GM12801 (cell line): ENCODE measurements around the gene SYNRG.

Experiments used
- TF ChIP-seq, protein P1 (sequence below): IDR thresholded peaks from one replicate; pipeline ENCODE4 v1.5.1; 2011; ENCODE audit warnings: control low read depth; ENCODE audit not compliant: insufficient read length; ENCODE audit errors: extremely low read depth

The SYNRG gene

DNA sequence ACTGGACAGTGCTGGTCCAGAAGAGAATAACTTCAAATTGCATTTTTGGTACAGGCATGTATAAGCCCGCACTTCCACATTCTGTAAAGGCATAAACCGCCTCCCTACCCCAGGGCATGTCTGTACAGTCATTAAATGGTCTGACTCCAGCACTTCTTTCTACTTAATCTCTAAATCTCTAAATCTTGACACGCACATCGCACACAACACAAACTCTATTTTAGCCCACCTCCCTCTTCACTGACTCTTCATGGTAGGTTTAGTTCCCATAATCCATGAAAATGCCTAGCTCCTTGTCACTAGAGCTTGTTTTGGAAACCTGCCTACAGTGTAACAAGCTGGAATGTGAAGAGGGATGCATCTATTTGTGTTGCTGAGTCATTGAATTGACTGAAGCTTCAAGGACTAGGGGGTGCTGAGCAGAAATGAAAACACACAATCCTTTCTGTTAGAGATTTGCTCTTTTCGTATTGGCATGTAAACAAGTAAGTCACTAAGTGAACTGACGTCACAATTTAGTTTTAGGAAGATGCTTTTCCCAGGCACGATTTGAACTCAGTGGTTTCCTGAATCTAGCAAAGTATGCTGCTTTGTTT is 121.1 kb downstream of the SYNRG start:
- TF ChIP-seq, protein P1, sequence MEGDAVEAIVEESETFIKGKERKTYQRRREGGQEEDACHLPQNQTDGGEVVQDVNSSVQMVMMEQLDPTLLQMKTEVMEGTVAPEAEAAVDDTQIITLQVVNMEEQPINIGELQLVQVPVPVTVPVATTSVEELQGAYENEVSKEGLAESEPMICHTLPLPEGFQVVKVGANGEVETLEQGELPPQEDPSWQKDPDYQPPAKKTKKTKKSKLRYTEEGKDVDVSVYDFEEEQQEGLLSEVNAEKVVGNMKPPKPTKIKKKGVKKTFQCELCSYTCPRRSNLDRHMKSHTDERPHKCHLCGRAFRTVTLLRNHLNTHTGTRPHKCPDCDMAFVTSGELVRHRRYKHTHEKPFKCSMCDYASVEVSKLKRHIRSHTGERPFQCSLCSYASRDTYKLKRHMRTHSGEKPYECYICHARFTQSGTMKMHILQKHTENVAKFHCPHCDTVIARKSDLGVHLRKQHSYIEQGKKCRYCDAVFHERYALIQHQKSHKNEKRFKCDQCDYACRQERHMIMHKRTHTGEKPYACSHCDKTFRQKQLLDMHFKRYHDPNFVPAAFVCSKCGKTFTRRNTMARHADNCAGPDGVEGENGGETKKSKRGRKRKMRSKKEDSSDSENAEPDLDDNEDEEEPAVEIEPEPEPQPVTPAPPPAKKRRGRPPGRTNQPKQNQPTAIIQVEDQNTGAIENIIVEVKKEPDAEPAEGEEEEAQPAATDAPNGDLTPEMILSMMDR = no peak

DNA sequence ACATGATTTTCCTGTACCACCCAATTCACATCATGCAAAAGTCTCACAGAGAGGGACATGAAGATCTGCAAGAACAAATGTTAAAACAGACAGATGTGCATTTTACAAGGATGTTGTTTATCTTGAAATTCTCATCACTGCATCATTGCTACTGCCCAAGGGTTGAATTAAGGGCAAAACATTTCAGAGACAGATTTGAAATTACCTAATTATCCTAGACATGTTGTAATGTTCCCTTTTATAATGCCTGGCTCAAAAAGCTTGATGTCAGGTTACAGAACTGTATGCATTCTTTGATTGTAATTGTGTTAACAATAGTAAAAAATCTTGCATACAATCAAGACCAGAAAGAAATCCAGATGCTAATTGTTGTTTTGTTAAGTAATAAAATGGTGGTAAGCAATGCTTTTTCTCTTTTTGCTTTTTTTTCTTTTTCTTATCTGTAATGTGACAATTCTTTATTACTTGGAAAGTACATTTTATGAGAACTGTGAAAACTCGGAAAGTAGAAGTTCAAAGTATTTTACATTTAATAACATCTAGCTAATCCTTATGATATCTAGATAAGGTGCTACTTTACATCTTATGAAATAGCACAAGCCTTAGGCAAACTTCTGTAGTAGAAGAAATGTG is 123.2 kb downstream of the SYNRG start:
- TF ChIP-seq, protein P1 = no peak

DNA sequence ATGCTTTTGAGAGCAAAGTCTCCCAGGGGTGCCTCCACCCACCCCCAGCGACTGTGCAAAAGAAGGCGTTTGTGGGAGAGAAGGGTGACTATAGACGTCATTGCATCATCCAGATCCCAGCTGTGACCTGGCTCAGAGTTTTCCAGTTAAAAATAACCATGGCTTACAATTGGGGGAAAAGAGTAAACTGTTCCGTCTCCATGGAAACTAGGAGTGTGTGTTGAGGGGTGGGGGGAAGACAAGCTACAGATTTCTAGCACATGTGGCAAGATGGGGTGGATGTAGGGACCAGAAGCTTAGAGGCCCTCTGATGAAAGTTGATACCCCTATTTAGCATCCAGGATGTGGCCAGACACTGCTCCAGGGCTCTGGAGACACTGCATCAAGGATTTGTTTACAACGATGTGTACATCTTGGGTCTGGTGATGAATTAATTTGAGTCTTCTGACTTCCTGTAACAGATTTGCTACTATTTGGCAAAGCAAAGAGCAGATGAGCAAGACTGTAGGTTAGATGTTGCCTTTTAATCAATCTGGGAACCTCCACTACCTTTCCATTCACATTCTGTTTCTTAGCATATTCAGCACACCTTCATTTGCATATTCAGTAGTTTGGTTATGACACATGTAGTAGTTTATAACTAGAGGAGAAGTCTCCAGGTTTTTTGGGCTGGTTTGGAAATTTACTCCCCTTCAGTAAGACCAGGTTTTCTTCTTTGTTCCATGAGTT is 125.7 kb downstream of the SYNRG start:
- TF ChIP-seq, protein P1 = no peak

DNA sequence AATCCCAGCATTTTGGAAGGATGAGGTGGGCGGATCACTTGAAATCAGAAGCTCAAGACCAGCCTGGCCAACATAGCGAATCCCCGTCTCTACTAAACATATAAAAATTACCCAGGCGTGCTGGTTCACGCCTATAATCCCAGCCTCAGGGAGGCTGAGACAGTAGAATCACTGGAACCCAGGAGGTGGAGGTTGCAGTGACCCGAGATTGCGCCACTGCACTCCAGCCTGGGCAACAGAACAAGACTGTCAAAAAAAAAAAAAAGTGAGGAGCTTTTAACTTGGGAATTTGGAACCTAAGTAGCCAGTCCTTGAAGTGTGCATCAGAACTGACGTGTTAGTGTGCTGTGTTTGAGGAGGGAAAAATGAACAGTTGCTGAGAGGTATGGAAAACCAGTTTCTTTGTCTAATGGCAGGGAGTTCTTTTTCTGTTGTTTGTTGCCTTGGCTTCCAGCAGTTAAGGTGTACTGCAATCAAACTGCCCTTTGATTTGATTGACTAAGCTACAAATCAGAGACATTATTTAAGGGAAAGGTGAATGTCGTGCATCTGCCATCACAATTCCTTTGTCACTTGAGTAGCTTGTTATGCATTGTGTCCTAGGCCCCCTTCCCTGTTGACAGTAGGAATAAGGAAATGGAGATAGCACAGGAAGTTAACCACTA is 128.1 kb downstream of the SYNRG start:
- TF ChIP-seq, protein P1 = no peak

DNA sequence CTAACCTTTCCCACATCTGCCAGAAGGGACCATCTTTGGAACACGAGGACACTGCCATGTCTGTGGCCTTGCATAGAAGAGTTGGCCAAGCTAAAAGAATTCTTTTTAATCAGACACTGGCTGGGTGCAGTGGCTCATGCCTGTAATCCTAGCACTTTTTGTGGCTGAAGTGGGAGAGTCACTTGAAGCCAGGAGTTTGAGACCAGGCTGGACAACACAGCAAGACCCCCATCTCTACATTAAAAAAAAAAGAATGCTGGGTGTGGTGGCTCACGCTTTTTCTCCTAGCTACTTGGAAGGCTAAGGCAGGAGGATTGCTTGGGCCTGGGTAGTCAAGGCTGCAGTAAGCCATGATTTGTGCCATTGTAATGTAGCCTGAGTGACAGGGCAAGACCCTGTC is 128.8 kb downstream of the SYNRG start:
- TF ChIP-seq, protein P1 = no peak

DNA sequence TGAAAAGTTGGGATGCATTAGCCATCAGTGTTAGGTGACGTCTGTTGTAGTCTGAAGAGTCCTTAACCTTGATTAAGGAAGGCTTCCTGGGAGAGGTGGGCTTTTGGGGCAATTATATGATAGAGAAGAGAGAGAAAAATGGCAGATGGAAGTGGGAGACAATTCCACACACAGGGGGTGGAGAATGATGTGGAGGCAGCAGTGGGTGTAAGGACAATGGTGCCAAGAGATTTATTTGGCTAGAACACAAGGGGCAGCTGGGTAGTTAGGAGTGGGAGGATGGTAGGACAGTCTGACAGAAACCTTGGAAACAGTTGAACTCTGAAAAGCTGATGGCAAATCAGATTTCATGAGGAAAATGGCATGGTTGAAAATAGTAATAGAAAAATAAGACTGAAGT is 130.2 kb downstream of the SYNRG start:
- TF ChIP-seq, protein P1 = no peak

DNA sequence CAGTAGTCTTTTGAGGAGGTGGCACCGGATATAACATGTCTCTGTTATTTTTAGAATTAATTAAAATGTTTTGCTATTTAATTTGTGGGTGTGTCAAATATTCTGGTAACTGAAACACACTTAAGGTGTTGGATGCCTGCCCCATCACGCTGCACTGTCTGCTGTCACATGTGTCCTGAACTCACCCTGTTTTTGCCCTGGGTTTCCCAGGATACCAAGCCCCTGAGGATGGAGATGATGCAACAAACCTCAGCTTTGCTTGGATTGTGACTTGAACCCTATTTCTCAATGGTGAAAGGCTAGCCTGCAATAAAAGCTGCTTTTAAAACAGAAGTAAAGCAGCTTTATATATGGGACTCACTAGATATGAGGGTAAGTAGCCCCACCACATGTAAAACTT is 131.0 kb downstream of the SYNRG start:
- TF ChIP-seq, protein P1 = no peak
